ENCODE measurements around the gene KDM4B. TPM values are rescaled to one million over a fixed set of nuclear protein-coding genes. Genes with fewer than 3 reads are reported as not detected.

Gene KDM4B
- total RNA-seq, 6 experiments from 2014 or later, result 17.0 to 27.2 (median 20.3) TPM

DNA sequence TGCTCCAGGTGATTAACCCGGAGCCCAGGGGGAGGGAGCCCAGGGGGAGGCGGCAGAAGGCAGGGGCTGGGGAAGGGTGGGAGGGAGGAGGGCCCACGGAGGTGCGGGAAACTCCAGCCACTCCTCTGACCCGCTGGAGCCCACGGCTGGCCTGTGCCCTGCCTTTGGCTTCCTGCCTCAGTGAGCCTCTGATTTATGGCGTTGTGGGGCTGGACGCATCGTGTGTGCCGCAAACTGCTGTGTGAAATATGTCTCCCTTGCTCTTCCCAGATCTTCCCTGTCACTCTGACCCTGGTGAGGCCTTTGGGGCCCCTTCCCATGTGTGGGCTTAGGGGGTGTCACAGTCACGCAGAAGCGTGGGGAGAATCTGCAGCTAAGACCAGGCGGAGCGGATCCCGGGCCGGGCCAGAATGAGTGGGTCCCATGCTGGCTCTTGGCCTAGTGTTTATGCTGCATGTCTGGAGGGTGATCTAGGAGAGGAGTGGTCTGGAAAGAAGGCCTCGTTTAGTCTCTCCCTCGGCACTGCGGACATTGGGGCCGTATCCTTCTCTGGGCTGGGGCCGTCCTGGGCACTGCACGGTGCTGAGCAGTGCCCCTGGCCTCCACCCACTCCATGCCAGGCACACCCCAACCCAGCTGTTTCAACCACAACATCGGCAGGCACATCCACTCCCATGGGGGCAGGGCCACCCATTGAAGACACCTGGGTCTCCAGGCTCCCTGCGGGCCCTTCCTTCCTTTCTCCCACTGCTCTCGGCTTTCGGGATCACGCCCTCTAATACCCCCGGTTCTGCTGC, 123.0 kb downstream of the KDM4B start:
- no peaks in the 10 kb centered on the region for H3K4me1 Mint-ChIP-seq (ENCODE audit: low read depth)
- H3K27ac Mint-ChIP-seq, result no peak overlapping the region
- peaks cover 3% of the 10 kb centered on the region for H3K36me3 Mint-ChIP-seq (ENCODE audit: low read depth)
- H3K27me3 Mint-ChIP-seq (ENCODE audit: insufficient read depth), result peaks cover 6% of the 10 kb centered on the region
- TF ChIP-seq, protein P1, sequence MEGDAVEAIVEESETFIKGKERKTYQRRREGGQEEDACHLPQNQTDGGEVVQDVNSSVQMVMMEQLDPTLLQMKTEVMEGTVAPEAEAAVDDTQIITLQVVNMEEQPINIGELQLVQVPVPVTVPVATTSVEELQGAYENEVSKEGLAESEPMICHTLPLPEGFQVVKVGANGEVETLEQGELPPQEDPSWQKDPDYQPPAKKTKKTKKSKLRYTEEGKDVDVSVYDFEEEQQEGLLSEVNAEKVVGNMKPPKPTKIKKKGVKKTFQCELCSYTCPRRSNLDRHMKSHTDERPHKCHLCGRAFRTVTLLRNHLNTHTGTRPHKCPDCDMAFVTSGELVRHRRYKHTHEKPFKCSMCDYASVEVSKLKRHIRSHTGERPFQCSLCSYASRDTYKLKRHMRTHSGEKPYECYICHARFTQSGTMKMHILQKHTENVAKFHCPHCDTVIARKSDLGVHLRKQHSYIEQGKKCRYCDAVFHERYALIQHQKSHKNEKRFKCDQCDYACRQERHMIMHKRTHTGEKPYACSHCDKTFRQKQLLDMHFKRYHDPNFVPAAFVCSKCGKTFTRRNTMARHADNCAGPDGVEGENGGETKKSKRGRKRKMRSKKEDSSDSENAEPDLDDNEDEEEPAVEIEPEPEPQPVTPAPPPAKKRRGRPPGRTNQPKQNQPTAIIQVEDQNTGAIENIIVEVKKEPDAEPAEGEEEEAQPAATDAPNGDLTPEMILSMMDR (IDR thresholded peaks at IDR 0.05), result no peak
- H3K9me3 Mint-ChIP-seq, result peaks cover 3% of the 10 kb centered on the region; the same call in 1 of the 2 replicates
- no peak for DNase-seq
- H3K4me3 Mint-ChIP-seq, result no peak overlapping the region

DNA sequence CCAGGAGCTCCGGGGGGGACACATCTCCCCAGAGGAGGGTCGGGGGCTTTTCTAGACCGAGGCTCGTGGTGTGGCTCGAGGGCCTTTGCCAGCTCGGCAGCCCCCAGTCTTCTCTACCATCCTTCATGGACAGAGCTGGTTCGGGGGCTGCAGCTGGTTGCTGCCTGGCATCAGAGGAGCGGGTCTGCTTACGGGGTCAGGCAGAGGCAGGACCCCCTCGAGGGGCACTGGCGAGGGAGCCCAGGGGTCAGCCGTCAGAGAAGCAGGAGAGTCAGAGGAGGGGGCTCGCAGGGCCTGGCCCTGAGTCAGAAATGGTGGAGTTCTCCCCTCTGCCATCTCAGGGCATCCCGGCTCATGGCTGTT, 123.5 kb downstream of the KDM4B start:
- Mint-ChIP-seq H3K4me1 (ENCODE audit: low read depth) (no peaks in the 10 kb centered on the region), H3K27ac (no peak overlapping the region), H3K4me3 (no peak overlapping the region), H3K9me3 (peaks cover 8% of the 10 kb centered on the region; the same call in 1 of the 2 replicates), H3K36me3 (ENCODE audit: low read depth) (peaks cover 9% of the 10 kb centered on the region), H3K27me3 (ENCODE audit: insufficient read depth) (peaks cover 6% of the 10 kb centered on the region)
- no peak for DNase-seq
- TF ChIP-seq, protein P1 (IDR thresholded peaks at IDR 0.05), result no peak

DNA sequence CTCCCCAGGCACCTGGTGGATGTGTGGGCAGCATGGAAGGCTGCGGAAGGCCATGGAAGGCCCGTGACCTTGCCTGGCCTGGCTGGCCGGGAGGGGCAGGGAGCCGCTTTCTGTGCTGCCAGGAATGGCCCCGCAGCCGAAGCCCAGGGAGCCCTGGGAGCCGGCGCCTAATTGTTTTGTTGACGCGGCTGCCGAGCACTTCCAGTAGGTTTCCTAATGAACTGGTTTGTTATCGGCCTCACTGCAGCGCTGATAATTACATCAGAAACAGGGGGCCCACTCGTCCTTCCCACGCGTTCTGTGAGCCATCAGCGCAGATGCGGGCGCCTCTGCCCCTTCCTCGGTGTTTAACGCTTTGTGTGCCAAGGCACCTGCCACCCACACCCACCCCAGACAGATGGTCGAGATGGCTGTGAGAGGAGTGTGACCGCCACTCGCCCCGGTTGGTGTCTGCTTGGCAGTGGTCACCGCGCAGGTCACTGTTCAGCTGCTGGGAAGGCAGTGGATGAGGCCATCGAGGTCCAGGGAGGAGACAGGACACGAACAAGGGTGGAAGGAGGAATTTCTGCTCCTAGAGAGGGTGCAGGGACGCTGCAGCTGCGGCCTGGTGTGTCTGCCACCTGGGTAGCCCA, 124.5 kb downstream of the KDM4B start:
- DNase-seq, result no peak
- Mint-ChIP-seq H3K27ac (no peak overlapping the region), H3K36me3 (ENCODE audit: low read depth) (peaks cover 16% of the 10 kb centered on the region), H3K9me3 (peaks cover 16% of the 10 kb centered on the region; the same call in 1 of the 2 replicates), H3K4me1 (ENCODE audit: low read depth) (no peaks in the 10 kb centered on the region), H3K4me3 (no peak overlapping the region), H3K27me3 (ENCODE audit: insufficient read depth) (peaks cover 2% of the 10 kb centered on the region)
- TF ChIP-seq, protein P1 (IDR thresholded peaks at IDR 0.05), result no peak

DNA sequence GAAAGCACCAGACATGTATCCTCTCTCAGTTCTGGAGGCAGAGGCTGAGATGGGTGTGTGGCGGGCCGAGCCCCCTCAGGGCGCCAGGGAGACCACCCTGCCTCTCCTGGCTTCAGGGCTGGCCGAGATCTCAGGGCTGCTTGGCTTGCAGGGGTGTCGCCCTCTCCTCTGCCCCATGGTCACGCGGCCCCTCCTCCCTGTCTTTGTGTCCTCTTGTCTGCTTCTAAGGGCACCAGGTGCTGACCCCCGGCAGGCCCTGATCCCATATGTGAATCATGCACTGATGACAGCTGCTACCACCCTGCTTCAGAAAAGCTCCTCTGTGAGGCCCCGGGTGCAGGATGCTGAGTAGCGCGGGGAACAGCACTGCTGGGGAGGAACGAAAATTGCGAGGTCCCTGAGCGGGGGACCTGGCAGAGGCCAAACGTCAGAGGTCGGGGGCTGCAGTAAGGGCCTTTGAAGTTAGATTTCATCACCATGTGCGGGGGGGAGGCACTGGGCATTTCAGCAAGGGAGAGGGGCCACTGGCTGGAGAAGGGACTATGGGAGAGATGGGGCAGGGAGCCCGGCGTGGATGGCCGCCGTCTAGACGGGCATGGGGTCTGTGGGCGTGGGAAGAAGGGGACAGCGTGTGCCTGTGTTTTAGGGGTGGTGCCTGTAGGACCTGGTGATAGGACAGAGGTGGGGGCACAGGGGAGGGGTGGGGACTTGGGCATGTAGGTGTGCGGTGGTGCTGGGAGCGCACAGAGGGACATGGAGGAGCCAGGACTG, 125.2 kb downstream of the KDM4B start:
- TF ChIP-seq, protein P1 (IDR thresholded peaks at IDR 0.05), result no peak
- no peak for DNase-seq
- Mint-ChIP-seq H3K4me3 (no peak overlapping the region), H3K4me1 (ENCODE audit: low read depth) (no peaks in the 10 kb centered on the region), H3K27me3 (ENCODE audit: insufficient read depth) (peaks cover 2% of the 10 kb centered on the region), H3K36me3 (ENCODE audit: low read depth) (peaks cover 23% of the 10 kb centered on the region), H3K9me3 (peaks cover 24% of the 10 kb centered on the region), H3K27ac (no peak overlapping the region)

DNA sequence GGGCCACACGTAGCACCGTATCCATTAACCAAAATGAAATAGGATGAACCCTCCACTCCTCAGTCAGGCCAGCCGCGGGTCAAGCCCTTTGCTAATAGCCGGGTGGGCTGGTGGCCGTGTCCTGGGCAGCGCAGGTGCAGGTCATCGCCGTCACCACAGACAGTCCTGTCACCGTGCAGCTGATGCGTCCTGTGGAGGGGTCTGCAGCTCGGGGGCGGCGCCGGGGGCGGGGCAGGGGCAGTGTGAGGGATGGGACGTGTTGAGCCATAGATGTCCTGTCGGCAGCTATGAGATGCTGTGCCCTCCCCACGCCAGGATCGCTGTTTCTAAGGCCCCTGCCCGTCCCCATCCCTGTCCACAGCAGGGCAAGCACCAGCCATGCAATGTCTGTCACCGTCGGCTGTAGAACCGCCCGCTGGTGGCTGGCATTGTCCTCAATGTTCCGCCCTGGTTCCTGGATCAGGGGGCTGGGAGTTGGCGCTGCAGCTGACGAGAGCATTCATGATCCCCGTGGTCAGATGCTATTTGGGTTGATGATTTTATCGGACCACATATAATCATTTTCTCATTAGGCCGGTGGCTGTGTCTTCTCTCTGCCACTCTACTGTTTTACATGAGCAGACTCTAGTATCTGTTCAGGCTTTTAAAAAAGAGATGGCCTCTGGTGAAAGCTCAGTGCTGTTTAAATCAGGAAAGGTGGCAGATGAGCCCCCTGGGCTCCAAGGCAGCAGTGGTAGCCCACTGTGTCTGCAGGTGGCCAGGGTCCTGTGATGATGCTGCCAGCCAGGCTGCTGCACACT, 126.1 kb downstream of the KDM4B start:
- Mint-ChIP-seq H3K27ac (no peak overlapping the region), H3K9me3 (peaks cover 32% of the 10 kb centered on the region), H3K4me1 (ENCODE audit: low read depth) (no peaks in the 10 kb centered on the region)

More for the DNA sequence above, 126.1 kb downstream of the KDM4B start:
- DNase-seq, result no peak
- TF ChIP-seq, protein P1 (IDR thresholded peaks at IDR 0.05), result no peak
- Mint-ChIP-seq H3K27me3 (ENCODE audit: insufficient read depth) (peaks cover 2% of the 10 kb centered on the region), H3K4me3 (no peak overlapping the region), H3K36me3 (ENCODE audit: low read depth) (peaks cover 32% of the 10 kb centered on the region)

Measured in HFFc6 (cell line).